GM12878 (cell line): Measurements from ENCODE around the gene YAP1. TPM values are rescaled to one million over a fixed set of nuclear protein-coding genes. Genes with fewer than 3 reads are reported as not detected.

Source experiments
- ATAC-seq: fragments of 200-7000 bp; cut with Tn5 transposase; 3 replicates; pipeline ENCODE4 v1.9.1; 2020; ENCODE audit warnings: mild to moderate bottlenecking, moderate library complexity
- BruUV-seq: library from RNA; stranded (reverse); fragments of 400-500 nt; replicated peaks from 2 replicates; lab custom pipeline; 2021; lab: Mats Ljungman, UMichigan
- CTCF ChIA-PET: fragments of 300-600 bp; sonication (Branson Sonifier 250); formaldehyde crosslinking; extraction: SDS; loops from one replicate; lab custom pipeline; 2021; ENCODE audit warnings: inconsistent platforms; lab: Yijun Ruan, JAX
- POLR2A ChIA-PET: fragments of 350-600 bp; formaldehyde crosslinking; extraction: SDS; loops from one replicate; lab custom pipeline; 2021; ENCODE audit warnings: inconsistent platforms; lab: Charles Lee
- RAD21 ChIA-PET: fragments of 300-600 bp; sonication (Branson Sonifier 250); formaldehyde crosslinking; loops from one replicate; lab custom pipeline; 2023; ENCODE audit warnings: antibody characterized with exemption; ENCODE audit not compliant: unreplicated experiment; lab: Charles Lee
- SMC1A ChIA-PET: fragments of 300-600 bp; sonication (Branson Sonifier 250); formaldehyde crosslinking; loops from one replicate; lab custom pipeline; 2023; ENCODE audit not compliant: unreplicated experiment, uncharacterized antibody; lab: Charles Lee
- DNase-seq: peaks from one replicate; pipeline ENCODE4 v3.0.0-alpha.2; 2011; ENCODE audit warnings: low read depth, low spot score
- FAIRE-seq: peaks from 3 replicates; lab custom pipeline; 2011; peaks lifted over from hg19 to GRCh38; lab: Jason Lieb, UNC
- H2AFZ ChIP-seq: 2 replicates; pipeline ENCODE4 v1.6.0; 2011; ENCODE audit warnings: low read depth, low read length, control low read depth; ENCODE audit not compliant: control insufficient read depth
- H3K27ac ChIP-seq: 2 replicates; pipeline ENCODE4 v1.5.1; 2011; ENCODE audit warnings: control low read depth; ENCODE audit not compliant: control insufficient read depth, insufficient read depth
- H3K27me3 ChIP-seq, 2 experiments: replicated peaks in 1 of 2; 2 replicates each; pipeline versions ENCODE4 v1.6.0 to v1.6.1; 2011; ENCODE audit warnings: low read length in 1 of 2; ENCODE audit not compliant: control insufficient read depth in 2 of 2, insufficient read depth in 2 of 2
- H3K36me3 ChIP-seq, 2 experiments: 2 replicates each; pipeline ENCODE4 v1.5.1; 2011; ENCODE audit warnings: low read length in 1 of 2; ENCODE audit not compliant: control insufficient read depth in 2 of 2, insufficient read depth in 2 of 2
- H3K4me1 ChIP-seq: 2 replicates; pipeline ENCODE4 v1.6.1; 2011; ENCODE audit warnings: mild to moderate bottlenecking, low read length, moderate library complexity, mixed read lengths; ENCODE audit not compliant: control insufficient read depth, insufficient read depth
- H3K4me2 ChIP-seq: 2 replicates; pipeline ENCODE4 v1.6.0; 2011; ENCODE audit warnings: control low read depth; ENCODE audit not compliant: control insufficient read depth, insufficient read depth
- H3K4me3 ChIP-seq: fragments of 200-600 bp; sonication (generic); 2 replicates; pipeline ENCODE4 v1.5.1; 2016
- H3K79me2 ChIP-seq: 2 replicates; pipeline ENCODE4 v1.6.0; 2011; ENCODE audit warnings: low read length; ENCODE audit not compliant: control insufficient read depth, insufficient read depth
- H3K9ac ChIP-seq: 2 replicates; pipeline ENCODE4 v1.8.0; 2011; ENCODE audit warnings: low read length, control low read depth, mixed read lengths; ENCODE audit not compliant: control insufficient read depth, insufficient read depth
- H3K9me3 ChIP-seq: replicated peaks from 3 replicates; pipeline ENCODE4 v1.5.1; 2011; ENCODE audit warnings: mild to moderate bottlenecking, low read length; ENCODE audit not compliant: control insufficient read depth, insufficient read depth
- H4K20me1 ChIP-seq: 2 replicates; pipeline ENCODE4 v1.6.0; 2011; ENCODE audit not compliant: control insufficient read depth, insufficient read depth
- BRCA1 ChIP-seq: IDR thresholded peaks from 2 replicates; pipeline ENCODE4 v1.6.1; 2011; ENCODE audit warnings: low read depth, low read length, improper control_type of control experiment
- CBFB ChIP-seq: IDR thresholded peaks from 2 replicates; pipeline ENCODE4 v1.6.1; 2016; ENCODE audit warnings: antibody characterized with exemption, low read depth
- CBX3 ChIP-seq: fragments of 200-600 bp; sonication (generic); IDR thresholded peaks from 2 replicates; pipeline ENCODE4 v1.6.1; 2016; ENCODE audit warnings: low read depth, borderline replicate concordance
- CREB1 ChIP-seq: IDR thresholded peaks from 2 replicates; pipeline ENCODE4 v1.6.1; 2012; ENCODE audit warnings: low read depth, mild to moderate bottlenecking, inconsistent platforms
- MTA3 ChIP-seq: IDR thresholded peaks from 2 replicates; pipeline ENCODE4 v1.6.1; 2012; ENCODE audit warnings: low read length, inconsistent platforms, borderline replicate concordance
- MYB ChIP-seq: fragments of 150-350 bp; IDR thresholded peaks from 2 replicates; pipeline ENCODE4 v1.6.1; 2014; ENCODE audit warnings: mild to moderate bottlenecking, low read depth, low read length, borderline replicate concordance
- SP1 ChIP-seq: IDR thresholded peaks from one replicate; pipeline ENCODE4 v1.6.1; 2011; ENCODE audit warnings: low read depth, low read length
- TARDBP ChIP-seq: IDR thresholded peaks from 2 replicates; pipeline ENCODE4 v1.6.1; 2016; ENCODE audit warnings: borderline replicate concordance
- ZBTB33 ChIP-seq: fragments of 450-650 bp; IDR thresholded peaks from 2 replicates; pipeline ENCODE4 v1.6.1; 2017; ENCODE audit warnings: mild to moderate bottlenecking
- WGBS: methylation state at CpG from one replicate; pipeline ENCODE4 v1.1.6; 2016; ENCODE audit warnings: low lambda C conversion rate; ENCODE audit not compliant: insufficient replicate concordance, insufficient coverage; ENCODE audit errors: missing lambda C conversion rate; 5-methylcytosine and 5-hydroxymethylcytosine counted together
- in situ Hi-C: fragments of 300-500 bp; cut with MboI; formaldehyde crosslinking; loops from 9 replicates; pipeline ENCODE4 v1.14.3; 2018; ENCODE audit warnings: mixed read lengths
- intact Hi-C: fragments of 100-400 bp; cut with micrococcal nuclease; formaldehyde crosslinking; loops from one replicate; pipeline ENCODE4 v1.14.2; 2022; ENCODE audit not compliant: unreplicated experiment
- polyA plus RNA-seq, 11 experiments: library from polyadenylated mRNA; depleted of rRNA in 4 of 11; unstranded in 6 of 11; stranded (reverse) in 5 of 11; fragments of >200 nt; fragmentation: Nextera tagmentation in 4 of 11; fragmentation: Illumina TruSeq in 1 of 11; extraction: Ambion mirVana in 4 of 11; extraction: Trizol in 1 of 11; gene quantifications; 1 replicate in 1 of 11; 2 replicates in 10 of 11; pipeline versions ENCODE4 v1.2.1 to v1.2.3, GENCODE V29; 2011 to 2016; ENCODE audit warnings: inconsistent platforms in 2 of 11, missing spikeins in 2 of 11, low read depth in 1 of 11
- total RNA-seq, 4 experiments: library from RNA; depleted of rRNA in 3 of 4; stranded (reverse); fragments of >200 nt in 3 of 4; fragmentation: Illumina TruSeq in 1 of 4; extraction: Trizol in 1 of 4; gene quantifications; 2 replicates each; pipeline versions ENCODE4 v1.2.1 to v1.2.3, GENCODE V29; 2013 to 2021
- TF ChIP-seq, protein P1 (sequence below): fragments of 450-650 bp; IDR thresholded peaks from 2 replicates; pipeline ENCODE4 v1.6.1; 2017; ENCODE audit warnings: borderline replicate concordance

Gene YAP1
- total and polyA plus RNA-seq, 10 of the 15 experiments (the other 5 are each of a cell fraction or from before 2014, with no cell fraction given) = 0.03 to 0.33 (median 0.10) TPM; not detected in 6

DNA sequence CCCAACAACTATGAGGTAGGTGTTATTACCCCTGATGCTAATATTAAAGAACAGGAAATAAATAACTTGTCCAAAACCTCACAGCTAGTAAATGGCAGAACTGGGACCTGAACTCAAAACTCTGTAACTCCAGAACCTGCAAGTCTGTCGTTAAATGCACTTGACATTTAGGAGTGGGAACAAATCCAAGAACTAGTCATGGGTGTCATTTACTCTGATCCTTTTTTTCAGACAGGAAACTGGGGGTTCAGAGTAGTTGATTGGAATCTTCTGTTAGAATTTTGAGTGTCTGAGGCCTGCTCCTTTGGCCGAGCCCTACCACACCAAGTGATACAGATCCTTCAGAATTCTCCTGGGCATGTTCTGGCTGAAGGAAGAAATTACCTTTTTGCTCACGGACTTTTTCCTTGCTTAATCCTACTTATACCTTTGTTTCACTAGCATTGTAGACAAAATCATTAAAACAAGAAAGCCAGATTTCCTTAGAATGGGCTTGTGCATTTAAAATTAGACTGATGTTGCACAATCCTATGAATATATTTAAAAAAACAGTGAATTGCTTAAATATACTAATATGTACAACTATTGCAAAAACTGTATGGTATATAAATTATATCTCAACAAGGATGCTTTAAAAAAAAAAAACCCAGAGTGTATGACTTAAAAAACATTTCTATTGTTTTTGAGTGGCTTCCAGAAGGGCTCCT lies 1.4 kb upstream of the YAP1 start:
- FAIRE-seq (no peak), ATAC-seq (no peak), DNase-seq (no peak)
- H3K4me3 ChIP-seq = no peak overlapping the region
- no peak overlapping the region for H3K9ac ChIP-seq
- POLR2A ChIA-PET = no interaction called here
- no peaks in the 10 kb centered on the region for H3K9me3 ChIP-seq
- no peak overlapping the region for H2AFZ ChIP-seq
- CTCF ChIA-PET = no interaction called here
- in situ Hi-C loops (no loop called here), intact Hi-C loops (no loop called here)
- TF ChIP-seq MTA3 (no peak), ZBTB33 (no peak), MYB (no peak), SP1 (no peak), TARDBP (no peak), CBFB (no peak), CBX3 (no peak), CREB1 (no peak), BRCA1 (no peak)
- TF ChIP-seq, protein P1, sequence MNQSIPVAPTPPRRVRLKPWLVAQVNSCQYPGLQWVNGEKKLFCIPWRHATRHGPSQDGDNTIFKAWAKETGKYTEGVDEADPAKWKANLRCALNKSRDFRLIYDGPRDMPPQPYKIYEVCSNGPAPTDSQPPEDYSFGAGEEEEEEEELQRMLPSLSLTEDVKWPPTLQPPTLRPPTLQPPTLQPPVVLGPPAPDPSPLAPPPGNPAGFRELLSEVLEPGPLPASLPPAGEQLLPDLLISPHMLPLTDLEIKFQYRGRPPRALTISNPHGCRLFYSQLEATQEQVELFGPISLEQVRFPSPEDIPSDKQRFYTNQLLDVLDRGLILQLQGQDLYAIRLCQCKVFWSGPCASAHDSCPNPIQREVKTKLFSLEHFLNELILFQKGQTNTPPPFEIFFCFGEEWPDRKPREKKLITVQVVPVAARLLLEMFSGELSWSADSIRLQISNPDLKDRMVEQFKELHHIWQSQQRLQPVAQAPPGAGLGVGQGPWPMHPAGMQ = no peak
- H3K4me2 ChIP-seq = no peak overlapping the region
- WGBS = 56% methylated on average over 3 of the region's 3 CpGs
- no peaks in the 10 kb centered on the region; the same call in 1 of the 2 replicates for H3K4me1 ChIP-seq
- no peaks in the 10 kb centered on the region for H3K36me3 ChIP-seq
- SMC1A ChIA-PET = no interaction called here
- no peaks in the 10 kb centered on the region for H4K20me1 ChIP-seq
- H3K27ac ChIP-seq = no peak overlapping the region
- RAD21 ChIA-PET = no interaction called here
- peaks cover 2 to 12% of the 10 kb centered on the region in 2 experiments; a peak in 3 of 4 replicates for H3K27me3 ChIP-seq
- H3K79me2 ChIP-seq = no peaks in the 10 kb centered on the region
- BruUV-seq = no TSS peak
